GM12892 (cell line): ENCODE measurements around the gene INPP5A.

Source experiments
- POLR2A ChIP-seq: IDR thresholded peaks from 2 replicates; pipeline ENCODE4 v1.6.1; 2011; ENCODE audit warnings: low read depth, low read length, control low read depth
- POLR2AphosphoS5 ChIP-seq: IDR thresholded peaks from 2 replicates; pipeline ENCODE4 v1.6.1; 2011; ENCODE audit warnings: low read depth, low read length, control low read depth

DNA sequence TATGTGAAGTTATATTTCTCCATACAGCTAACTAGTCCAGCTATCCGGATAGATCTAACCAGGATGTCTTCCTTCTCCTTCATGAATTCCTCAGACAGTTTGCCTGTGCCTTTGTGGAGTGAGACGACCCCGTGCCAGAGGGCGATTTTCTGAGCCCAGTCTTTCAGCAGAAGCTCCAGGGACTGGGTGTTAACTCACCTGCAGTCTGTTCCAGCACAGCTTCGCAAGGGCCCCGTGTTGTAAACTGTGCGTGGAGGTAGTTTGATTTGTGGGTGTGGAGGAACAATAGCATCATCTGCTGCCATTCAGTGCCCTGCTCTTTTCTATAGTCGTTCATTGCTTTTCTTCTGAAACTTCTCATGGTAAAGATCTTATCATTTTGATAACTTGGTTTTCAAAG is 103.8 kb downstream of the INPP5A start:
- TF ChIP-seq POLR2AphosphoS5: no peak
- no peak for TF ChIP-seq POLR2A
